DOHH2 (cell line): ENCODE data around the gene MAP4K4.
A peak's percentile ranks its signal among the peaks of the same experiment; 100 is the strongest.

Experiments
- H3F3A ChIP-seq: fragments of 200-600 bp; sonication (generic), shearing (Covaris generic); 2 replicates; pipeline ENCODE4 v1.6.0; 2016; ENCODE audit warnings: antibody characterized with exemption, mild to moderate bottlenecking; ENCODE audit not compliant: control insufficient read depth, insufficient read depth
- H3K27ac ChIP-seq: fragments of 200-600 bp; sonication (generic); 2 replicates; pipeline ENCODE4 v1.5.1; 2014; ENCODE audit warnings: low read depth, mild to moderate bottlenecking, low read length, moderate library complexity
- H3K27me3 ChIP-seq: fragments of 200-600 bp; sonication (generic); 2 replicates; pipeline ENCODE4 v1.6.1; 2014; ENCODE audit warnings: mild to moderate bottlenecking, low read length, mixed read lengths; ENCODE audit not compliant: control insufficient read depth
- H3K36me3 ChIP-seq: fragments of 200-600 bp; sonication (generic); 2 replicates; pipeline ENCODE4 v1.6.1; 2014; ENCODE audit warnings: mild to moderate bottlenecking, low read length, moderate library complexity, mixed read lengths; ENCODE audit not compliant: control insufficient read depth
- H3K4me1 ChIP-seq: fragments of 200-600 bp; sonication (generic); 2 replicates; pipeline ENCODE4 v1.6.1; 2014; ENCODE audit warnings: mild to moderate bottlenecking, low read length, mixed read lengths; ENCODE audit not compliant: control insufficient read depth
- H3K4me2 ChIP-seq: fragments of 200-600 bp; sonication (generic); 2 replicates; pipeline ENCODE4 v1.6.0; 2014; ENCODE audit warnings: mild to moderate bottlenecking, low read length, moderate library complexity
- H3K4me3 ChIP-seq: fragments of 200-600 bp; sonication (generic); 2 replicates; pipeline ENCODE4 v1.5.1; 2014; ENCODE audit warnings: mild to moderate bottlenecking, low read length, mixed read lengths
- H3K79me2 ChIP-seq: fragments of 200-600 bp; sonication (generic); 2 replicates; pipeline ENCODE4 v1.6.1; 2014; ENCODE audit warnings: mild to moderate bottlenecking, low read length, mixed read lengths; ENCODE audit not compliant: control insufficient read depth
- H3K9me2 ChIP-seq: fragments of 200-600 bp; sonication (generic); replicated peaks from 2 replicates; pipeline ENCODE4 v1.6.1; 2014; ENCODE audit warnings: mild to moderate bottlenecking, low read length, mixed read lengths; ENCODE audit not compliant: control insufficient read depth
- H3K9me3 ChIP-seq: fragments of 200-600 bp; sonication (generic); 2 replicates; pipeline ENCODE4 v1.6.1; 2014; ENCODE audit warnings: antibody characterized with exemption, low read length, mixed read lengths; ENCODE audit not compliant: control insufficient read depth, insufficient read depth
- H4K20me1 ChIP-seq: fragments of 200-600 bp; sonication (generic); 2 replicates; pipeline ENCODE4 v1.6.0; 2014; ENCODE audit warnings: low read depth, mild to moderate bottlenecking, antibody characterized with exemption, low read length, moderate library complexity; ENCODE audit not compliant: control insufficient read depth, insufficient read depth
- EZH2phosphoT487 ChIP-seq: fragments of 200-600 bp; sonication (generic); IDR thresholded peaks from 2 replicates; pipeline ENCODE4 v1.6.1; 2017; ENCODE audit warnings: borderline replicate concordance, mild to moderate bottlenecking, antibody characterized with exemption, low read length, moderate library complexity, mixed read lengths
- TF ChIP-seq, protein P1 (sequence below): fragments of 200-600 bp; sonication (generic); IDR thresholded peaks from one replicate; pipeline ENCODE4 v1.5.1; 2014; ENCODE audit warnings: antibody characterized with exemption, mild to moderate bottlenecking, low read depth, low read length; ENCODE audit not compliant: poor library complexity, severe bottlenecking

The MAP4K4 gene

DNA sequence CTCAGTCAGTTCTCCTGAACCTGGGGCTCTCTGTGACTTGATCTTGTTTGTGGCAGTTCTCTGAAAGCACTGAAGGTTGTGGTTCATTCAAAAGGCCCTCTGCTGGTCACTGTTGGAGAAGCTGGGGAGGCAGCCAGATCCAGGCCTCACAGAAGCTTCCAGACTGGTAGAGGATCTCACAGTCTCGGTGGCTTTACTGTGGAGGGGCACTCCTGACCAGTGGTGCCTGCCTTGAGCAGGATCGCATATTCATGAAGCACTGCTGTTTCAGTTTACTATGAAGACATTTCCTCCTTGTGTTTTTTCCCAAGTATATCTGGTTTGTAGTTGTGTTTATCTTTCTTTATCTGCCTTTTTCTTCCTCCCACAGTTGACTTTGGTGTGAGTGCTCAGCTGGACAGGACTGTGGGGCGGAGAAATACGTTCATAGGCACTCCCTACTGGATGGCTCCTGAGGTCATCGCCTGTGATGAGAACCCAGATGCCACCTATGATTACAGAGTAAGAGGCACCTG lies 133.9 kb downstream of the MAP4K4 start:
- peaks cover 2% of the 10 kb centered on the region; the same call in 1 of the 2 replicates for H4K20me1 ChIP-seq
- no peak overlapping the region for H3K27ac ChIP-seq
- peaks cover 22% of the 10 kb centered on the region for H3K4me1 ChIP-seq
- no peaks in the 10 kb centered on the region for H3K27me3 ChIP-seq
- H3K9me3 ChIP-seq: no peaks in the 10 kb centered on the region
- H3F3A ChIP-seq: no peaks in the 10 kb centered on the region
- H3K36me3 ChIP-seq: peaks cover 89% of the 10 kb centered on the region
- no peaks in the 10 kb centered on the region for H3K9me2 ChIP-seq
- H3K4me2 ChIP-seq: no peak overlapping the region
- peaks cover 4% of the 10 kb centered on the region for H3K79me2 ChIP-seq
- TF ChIP-seq EZH2phosphoT487: no peak
- TF ChIP-seq, protein P1, sequence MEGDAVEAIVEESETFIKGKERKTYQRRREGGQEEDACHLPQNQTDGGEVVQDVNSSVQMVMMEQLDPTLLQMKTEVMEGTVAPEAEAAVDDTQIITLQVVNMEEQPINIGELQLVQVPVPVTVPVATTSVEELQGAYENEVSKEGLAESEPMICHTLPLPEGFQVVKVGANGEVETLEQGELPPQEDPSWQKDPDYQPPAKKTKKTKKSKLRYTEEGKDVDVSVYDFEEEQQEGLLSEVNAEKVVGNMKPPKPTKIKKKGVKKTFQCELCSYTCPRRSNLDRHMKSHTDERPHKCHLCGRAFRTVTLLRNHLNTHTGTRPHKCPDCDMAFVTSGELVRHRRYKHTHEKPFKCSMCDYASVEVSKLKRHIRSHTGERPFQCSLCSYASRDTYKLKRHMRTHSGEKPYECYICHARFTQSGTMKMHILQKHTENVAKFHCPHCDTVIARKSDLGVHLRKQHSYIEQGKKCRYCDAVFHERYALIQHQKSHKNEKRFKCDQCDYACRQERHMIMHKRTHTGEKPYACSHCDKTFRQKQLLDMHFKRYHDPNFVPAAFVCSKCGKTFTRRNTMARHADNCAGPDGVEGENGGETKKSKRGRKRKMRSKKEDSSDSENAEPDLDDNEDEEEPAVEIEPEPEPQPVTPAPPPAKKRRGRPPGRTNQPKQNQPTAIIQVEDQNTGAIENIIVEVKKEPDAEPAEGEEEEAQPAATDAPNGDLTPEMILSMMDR: peak; percentile 78
- no peak overlapping the region for H3K4me3 ChIP-seq

DNA sequence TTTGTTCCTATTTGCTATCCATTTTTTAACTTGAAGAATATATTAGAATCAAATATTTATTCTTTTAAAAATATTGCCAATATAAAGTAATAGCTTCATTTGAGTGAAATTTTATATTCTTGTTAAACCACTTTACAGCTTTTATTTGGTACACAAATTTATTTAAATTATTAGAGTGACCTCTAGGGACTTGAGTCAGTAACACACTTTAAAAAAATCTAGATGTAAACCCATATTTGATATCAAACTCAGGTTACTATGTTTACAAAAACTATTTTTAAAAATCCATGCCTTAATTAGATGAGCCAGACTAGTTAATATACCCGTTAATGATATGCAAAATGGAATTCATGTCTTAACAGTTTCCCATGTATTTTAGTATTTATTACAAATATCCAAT lies 134.6 kb downstream of the MAP4K4 start:
- Histone ChIP-seq H3K4me1 (peaks cover 15% of the 10 kb centered on the region), H3K27me3 (no peaks in the 10 kb centered on the region), H3K4me3 (no peak overlapping the region), H3K27ac (no peak overlapping the region), H3K36me3 (peaks cover 86% of the 10 kb centered on the region), H4K20me1 (no peaks in the 10 kb centered on the region), H3K79me2 (peaks cover 4% of the 10 kb centered on the region), H3K4me2 (no peak overlapping the region), H3F3A (no peaks in the 10 kb centered on the region), H3K9me2 (no peaks in the 10 kb centered on the region), H3K9me3 (no peaks in the 10 kb centered on the region)
- TF ChIP-seq, protein P1: peak; percentile 25
- no peak for TF ChIP-seq EZH2phosphoT487

DNA sequence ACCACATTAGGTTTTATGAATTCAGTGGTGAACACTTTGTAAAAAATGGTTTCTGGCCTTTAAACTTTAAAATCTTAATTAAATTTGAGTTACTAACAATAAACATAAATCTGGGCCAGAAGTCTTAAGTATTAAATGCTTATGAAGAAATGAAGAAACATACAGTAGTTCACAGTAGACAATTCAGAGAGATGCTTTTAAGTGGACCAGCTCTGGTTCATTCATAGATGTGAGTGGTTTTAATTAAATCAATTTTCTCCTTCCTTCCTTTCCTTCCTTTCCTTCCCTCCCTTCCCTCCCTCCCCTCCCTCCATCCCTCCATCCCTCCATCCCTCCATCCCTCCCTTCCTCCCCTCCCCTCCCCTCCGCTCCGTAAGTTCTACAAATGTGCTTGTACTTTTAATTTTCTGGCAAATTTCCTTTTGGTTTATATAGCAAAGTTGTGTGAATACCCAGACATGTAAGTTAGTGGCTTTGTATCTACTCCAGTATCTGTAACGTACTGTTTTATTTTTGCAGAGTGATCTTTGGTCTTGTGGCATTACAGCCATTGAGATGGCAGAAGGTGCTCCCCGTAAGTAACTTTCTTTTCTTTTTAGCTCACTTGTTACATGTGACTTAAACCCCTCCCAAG lies 136.5 kb downstream of the MAP4K4 start:
- Histone ChIP-seq H3K4me3 (no peak overlapping the region), H3K27me3 (no peaks in the 10 kb centered on the region), H4K20me1 (no peaks in the 10 kb centered on the region), H3K36me3 (peaks cover 86% of the 10 kb centered on the region), H3K9me3 (no peaks in the 10 kb centered on the region), H3K9me2 (no peaks in the 10 kb centered on the region), H3F3A (no peaks in the 10 kb centered on the region), H3K4me1 (no peaks in the 10 kb centered on the region), H3K79me2 (peaks cover 4% of the 10 kb centered on the region), H3K27ac (no peak overlapping the region), H3K4me2 (no peak overlapping the region)
- TF ChIP-seq, protein P1: no peak
- no peak for TF ChIP-seq EZH2phosphoT487
